ENCODE measurements around the gene DYNLT4.

Gene DYNLT4

DNA sequence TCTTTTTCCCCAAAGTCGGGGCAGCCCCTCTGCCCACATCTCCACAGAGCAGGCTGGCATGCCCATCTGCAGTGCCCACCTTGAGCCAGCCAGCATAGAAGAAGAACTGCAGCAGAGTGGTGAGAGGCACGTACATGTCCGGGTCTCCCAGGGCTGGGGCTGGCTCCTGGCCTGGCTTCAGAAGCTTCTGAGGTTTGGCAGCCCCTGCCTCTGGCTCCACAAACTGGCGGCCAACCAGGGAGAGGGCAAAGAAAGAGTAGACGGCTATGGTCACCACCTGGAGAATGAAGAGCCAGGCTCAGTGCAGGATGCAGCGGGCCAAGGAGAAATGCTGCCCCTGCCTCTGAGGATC is 22.1 kb downstream of the DYNLT4 start:
- no peak overlapping the region for H3K4me3 ChIP-seq (replicated peaks; ENCODE audit: low read depth, low read length)
- peaks cover 11% of the 10 kb centered on the region for H3K36me3 ChIP-seq (ENCODE audit: control insufficient read depth, insufficient read depth, low read length)
- TF ChIP-seq, protein P1, sequence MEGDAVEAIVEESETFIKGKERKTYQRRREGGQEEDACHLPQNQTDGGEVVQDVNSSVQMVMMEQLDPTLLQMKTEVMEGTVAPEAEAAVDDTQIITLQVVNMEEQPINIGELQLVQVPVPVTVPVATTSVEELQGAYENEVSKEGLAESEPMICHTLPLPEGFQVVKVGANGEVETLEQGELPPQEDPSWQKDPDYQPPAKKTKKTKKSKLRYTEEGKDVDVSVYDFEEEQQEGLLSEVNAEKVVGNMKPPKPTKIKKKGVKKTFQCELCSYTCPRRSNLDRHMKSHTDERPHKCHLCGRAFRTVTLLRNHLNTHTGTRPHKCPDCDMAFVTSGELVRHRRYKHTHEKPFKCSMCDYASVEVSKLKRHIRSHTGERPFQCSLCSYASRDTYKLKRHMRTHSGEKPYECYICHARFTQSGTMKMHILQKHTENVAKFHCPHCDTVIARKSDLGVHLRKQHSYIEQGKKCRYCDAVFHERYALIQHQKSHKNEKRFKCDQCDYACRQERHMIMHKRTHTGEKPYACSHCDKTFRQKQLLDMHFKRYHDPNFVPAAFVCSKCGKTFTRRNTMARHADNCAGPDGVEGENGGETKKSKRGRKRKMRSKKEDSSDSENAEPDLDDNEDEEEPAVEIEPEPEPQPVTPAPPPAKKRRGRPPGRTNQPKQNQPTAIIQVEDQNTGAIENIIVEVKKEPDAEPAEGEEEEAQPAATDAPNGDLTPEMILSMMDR (IDR thresholded peaks at IDR 0.05; ENCODE audit: insufficient read depth, low read length, poor library complexity, severe bottlenecking) = peak; percentile 1
- no peaks in the 10 kb centered on the region for H3K27me3 ChIP-seq (replicated peaks; ENCODE audit: control insufficient read depth, insufficient read depth, low read length)
- DNase-seq (ENCODE audit: extremely low read depth, insufficient read length) = no peak

DNA sequence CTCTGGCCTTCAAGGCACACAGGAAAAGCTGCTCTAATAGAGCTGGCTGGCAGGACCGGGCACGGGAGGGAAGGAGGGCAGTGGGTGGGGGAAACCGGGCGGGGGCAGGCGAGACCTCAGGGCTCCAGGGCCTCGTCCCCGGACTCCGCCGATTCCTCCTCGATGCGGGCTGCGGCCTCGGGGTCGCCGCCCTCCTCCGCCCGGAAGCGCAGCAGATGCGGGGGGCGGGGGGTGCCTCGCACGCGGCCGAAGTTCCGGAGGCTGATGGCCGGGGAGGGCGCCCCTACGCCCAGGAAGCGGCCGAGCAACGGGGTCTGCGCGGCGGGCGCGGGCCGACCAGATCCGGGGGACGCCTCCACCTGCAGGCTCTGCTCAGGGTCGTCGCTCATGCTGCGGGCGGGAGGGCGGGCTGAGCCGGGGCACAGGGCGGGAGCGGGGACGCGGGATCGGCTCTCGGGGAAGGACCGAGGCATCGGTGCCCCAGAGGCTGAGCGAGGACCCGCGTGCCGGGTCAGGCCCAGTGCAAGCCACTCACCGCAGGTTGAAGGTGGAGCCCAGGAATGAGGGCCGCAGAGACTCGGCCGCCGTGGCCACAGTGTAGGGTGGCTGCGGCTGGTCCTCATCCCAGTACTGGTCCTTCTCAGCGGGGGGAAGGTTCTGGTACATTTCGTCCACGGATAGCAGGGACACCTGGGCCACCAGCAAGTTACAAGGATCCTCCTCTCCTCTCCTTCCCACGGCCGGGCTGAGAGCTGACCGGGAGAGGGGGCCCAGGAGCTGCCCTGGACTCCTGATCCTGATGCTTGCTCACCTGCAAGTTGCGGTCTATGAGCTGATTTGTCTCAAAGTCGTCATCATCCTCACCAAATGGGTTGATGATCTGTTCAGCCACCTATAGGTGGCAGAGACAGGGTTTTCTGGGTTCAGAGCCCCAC is 22.8 kb downstream of the DYNLT4 start:
- peaks cover 11% of the 10 kb centered on the region for H3K36me3 ChIP-seq (ENCODE audit: control insufficient read depth, insufficient read depth, low read length)
- peak overlapping the region; percentile 50 for H3K4me3 ChIP-seq (replicated peaks; ENCODE audit: low read depth, low read length)
- peak; percentile 72 for DNase-seq (ENCODE audit: extremely low read depth, insufficient read length)
- H3K27me3 ChIP-seq (replicated peaks; ENCODE audit: control insufficient read depth, insufficient read depth, low read length) = no peaks in the 10 kb centered on the region
- TF ChIP-seq, protein P1 (IDR thresholded peaks at IDR 0.05; ENCODE audit: insufficient read depth, low read length, poor library complexity, severe bottlenecking) = peak; percentile 22

DNA sequence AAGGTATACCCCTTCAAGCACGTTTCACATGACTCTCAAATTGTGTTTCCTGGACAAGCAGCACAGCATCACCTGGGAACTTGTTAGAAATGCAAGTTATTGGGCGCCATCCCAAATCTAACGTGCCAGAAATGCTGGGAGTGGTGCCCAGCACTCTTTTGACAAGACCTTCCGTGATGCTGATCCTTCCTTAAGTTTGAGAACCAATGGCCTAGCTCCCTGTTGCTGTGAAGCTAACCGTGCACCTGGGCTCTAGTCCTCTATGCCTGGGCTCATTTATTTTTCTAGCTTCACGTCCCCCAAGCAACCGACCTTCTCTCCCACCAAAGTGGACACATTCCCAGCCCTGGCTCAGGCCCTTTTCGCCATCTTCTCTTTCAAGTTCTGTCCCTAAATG is 23.5 kb downstream of the DYNLT4 start:
- no peak for DNase-seq (ENCODE audit: extremely low read depth, insufficient read length)

DNA sequence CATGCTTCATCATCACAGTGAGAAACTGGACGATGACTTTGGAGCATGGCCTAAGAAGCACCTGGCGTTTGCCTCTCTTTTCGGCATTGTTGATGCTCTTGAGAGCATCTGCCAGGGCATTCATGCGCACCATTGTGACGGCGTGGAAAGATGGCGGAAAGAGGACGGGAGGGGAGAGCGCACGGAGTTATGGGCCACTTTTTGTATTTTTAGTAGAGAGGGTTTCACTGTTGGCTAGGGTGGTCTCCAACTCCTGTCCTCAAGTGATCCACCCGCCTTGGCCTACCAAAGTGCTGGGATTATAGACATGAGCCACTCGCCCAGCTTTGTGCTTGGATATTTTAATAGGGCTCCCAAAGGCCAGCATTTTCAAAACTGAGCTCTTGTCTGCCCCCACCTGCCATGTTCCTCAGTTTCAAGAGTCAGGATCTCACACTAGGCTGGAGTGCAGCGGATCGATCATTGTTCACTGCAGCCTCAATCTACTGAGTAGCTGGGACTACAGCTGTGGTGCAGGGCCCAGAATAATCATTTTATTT is 26.5 kb downstream of the DYNLT4 start:
- Histone ChIP-seq H3K27me3 (replicated peaks; ENCODE audit: control insufficient read depth, insufficient read depth, low read length) (no peaks in the 10 kb centered on the region), H3K4me3 (replicated peaks; ENCODE audit: low read depth, low read length) (no peak overlapping the region), H3K36me3 (ENCODE audit: control insufficient read depth, insufficient read depth, low read length) (peaks cover 30% of the 10 kb centered on the region)
- no peak for DNase-seq (ENCODE audit: extremely low read depth, insufficient read length)
- TF ChIP-seq, protein P1 (IDR thresholded peaks at IDR 0.05; ENCODE audit: insufficient read depth, low read length, poor library complexity, severe bottlenecking) = no peak

More for the DNA sequence above, 23.5 kb downstream of the DYNLT4 start:
- peak overlapping the region; percentile 50 for H3K4me3 ChIP-seq (replicated peaks; ENCODE audit: low read depth, low read length)
- H3K36me3 ChIP-seq (ENCODE audit: control insufficient read depth, insufficient read depth, low read length) = peaks cover 13% of the 10 kb centered on the region
- H3K27me3 ChIP-seq (replicated peaks; ENCODE audit: control insufficient read depth, insufficient read depth, low read length) = no peaks in the 10 kb centered on the region
- TF ChIP-seq, protein P1 (IDR thresholded peaks at IDR 0.05; ENCODE audit: insufficient read depth, low read length, poor library complexity, severe bottlenecking) = no peak

DNA sequence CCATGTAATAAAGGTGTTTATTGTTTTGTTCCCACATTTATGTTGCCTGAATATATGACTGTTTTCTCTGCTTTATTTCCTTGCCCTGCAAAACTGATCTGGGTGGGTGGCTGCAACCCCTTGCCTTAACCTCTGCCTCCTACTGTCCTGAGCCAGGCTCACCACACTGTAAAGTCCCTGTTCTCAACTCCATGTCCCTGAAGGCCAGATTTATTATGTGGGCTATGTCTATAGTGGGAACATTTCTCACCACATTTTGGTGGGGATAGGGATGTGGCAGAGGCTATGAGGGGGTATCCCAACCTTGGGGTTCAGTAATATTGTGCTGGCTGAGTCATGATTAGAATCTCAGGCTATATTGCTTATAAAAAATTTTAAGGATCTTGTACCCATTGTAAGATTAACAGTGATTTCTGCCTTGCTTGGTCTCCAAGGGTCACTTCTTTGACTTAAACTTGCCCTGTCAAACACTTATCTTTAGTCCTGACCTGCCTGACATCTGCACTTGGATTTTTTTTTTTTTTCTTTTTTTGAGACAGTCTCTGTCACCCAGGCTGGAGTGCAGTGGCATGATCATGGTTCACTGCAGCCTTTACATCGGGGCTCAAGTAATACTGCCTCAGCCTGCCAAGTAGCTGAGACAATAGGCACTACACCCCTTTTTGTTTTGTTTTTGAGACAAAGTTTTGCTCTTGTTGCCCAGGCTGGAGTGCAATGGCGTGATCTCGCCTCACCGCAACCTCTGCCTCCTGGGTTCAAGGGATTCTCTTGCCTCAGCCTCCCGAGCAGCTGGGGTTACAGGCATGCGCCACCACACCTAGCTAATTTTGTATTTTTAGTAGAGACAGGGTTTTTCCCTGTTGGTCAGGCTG is 28.2 kb downstream of the DYNLT4 start:
- no peaks in the 10 kb centered on the region for H3K27me3 ChIP-seq (replicated peaks; ENCODE audit: control insufficient read depth, insufficient read depth, low read length)
- peaks cover 30% of the 10 kb centered on the region for H3K36me3 ChIP-seq (ENCODE audit: control insufficient read depth, insufficient read depth, low read length)

More for the DNA sequence above, 28.2 kb downstream of the DYNLT4 start:
- no peak for DNase-seq (ENCODE audit: extremely low read depth, insufficient read length)
- TF ChIP-seq, protein P1 (IDR thresholded peaks at IDR 0.05; ENCODE audit: insufficient read depth, low read length, poor library complexity, severe bottlenecking) = no peak
- no peak overlapping the region; the same call in 1 of the 2 replicates for H3K4me3 ChIP-seq (replicated peaks; ENCODE audit: low read depth, low read length)
